Suprapubic skin (tissue), 4 donors: Measurements from ENCODE around the gene TRPM1. TPM values are rescaled to one million over a fixed set of nuclear protein-coding genes. Genes with fewer than 3 reads are reported as not detected.

Experiments used
- DNase-seq, 2 donors: peaks; one replicate each; pipeline ENCODE4 v3.0.0-alpha.2; 2019; ENCODE audit warnings: low spot score in 2 of 2
- H3K27ac ChIP-seq: fragments of 200-600 bp; sonication (generic); one replicate; pipeline ENCODE4 v1.5.1; 2019
- H3K27me3 ChIP-seq: fragments of 200-600 bp; sonication (generic); one replicate; pipeline ENCODE4 v1.5.1; 2019
- H3K36me3 ChIP-seq: fragments of 200-600 bp; sonication (generic); one replicate; pipeline ENCODE4 v1.5.1; 2019
- H3K4me1 ChIP-seq: fragments of 200-600 bp; sonication (generic); one replicate; pipeline ENCODE4 v1.5.1; 2019
- H3K4me3 ChIP-seq: fragments of 200-600 bp; sonication (generic); one replicate; pipeline ENCODE4 v1.5.1; 2019; ENCODE audit warnings: mild to moderate bottlenecking
- H3K9me3 ChIP-seq: fragments of 200-600 bp; sonication (generic); one replicate; pipeline ENCODE4 v1.5.1; 2019
- CTCF ChIP-seq, 2 donors: fragments of 200-600 bp in 1 of 2; fragments of 450-650 bp in 1 of 2; sonication (generic) in 1 of 2; IDR thresholded peaks; one replicate each; pipeline ENCODE4 v1.5.1; 2016 to 2019; ENCODE audit warnings: antibody characterized with exemption in 2 of 2, mild to moderate bottlenecking in 1 of 2, moderate library complexity in 1 of 2
- EP300 ChIP-seq: sonication (generic); formaldehyde crosslinking; IDR thresholded peaks from one replicate; pipeline ENCODE4 v1.6.1; 2017; ENCODE audit warnings: antibody characterized with exemption
- POLR2A ChIP-seq, 2 donors: fragments of 450-650 bp; IDR thresholded peaks; one replicate each; pipeline ENCODE4 v1.6.1; 2017; ENCODE audit warnings: antibody characterized with exemption in 2 of 2, mild to moderate bottlenecking in 2 of 2, moderate library complexity in 2 of 2
- POLR2AphosphoS5 ChIP-seq, 3 donors: sonication (generic); formaldehyde crosslinking; IDR thresholded peaks; one replicate each; pipeline ENCODE4 v1.6.1; 2017; ENCODE audit warnings: antibody characterized with exemption in 3 of 3
- WGBS: methylation state at CpG from one replicate; pipeline ENCODE4 v1.1.5; 2018; 5-methylcytosine and 5-hydroxymethylcytosine counted together
- total RNA-seq, 4 donors: library from RNA; depleted of rRNA; stranded (reverse); fragments of >200 nt; gene quantifications; one replicate each; pipeline ENCODE4 v1.1.0, GENCODE V29; 2016

Gene TRPM1
- total RNA-seq, 4 donors from 2014 or later, result 5.1 to 15.2 (median 10.2) TPM

GRCh38 chr15:30990036-30990435 is 111.5 kb downstream of the TRPM1 start:
- no peaks in the 10 kb centered on the region for H3K27me3 ChIP-seq
- H3K4me1 ChIP-seq, result peaks cover 43% of the 10 kb centered on the region
- no peak for DNase-seq
- no peak for TF ChIP-seq POLR2AphosphoS5 (IDR thresholded peaks at IDR 0.05)
- no peak for TF ChIP-seq EP300
- no peak for TF ChIP-seq POLR2A (IDR thresholded peaks at IDR 0.05)
- TF ChIP-seq CTCF (IDR thresholded peaks at IDR 0.05), result no peak
- H3K9me3 ChIP-seq, result no peaks in the 10 kb centered on the region
- peak overlapping the region; percentile 95 for H3K27ac ChIP-seq
- peaks cover 19% of the 10 kb centered on the region for H3K36me3 ChIP-seq
- peak overlapping the region; percentile 66 for H3K4me3 ChIP-seq
- WGBS, result 31% methylated on average over 2 of the region's 2 CpGs

- Histone ChIP-seq H3K4me1 (peaks cover 58% of the 10 kb centered on the region), H3K36me3 (peaks cover 27% of the 10 kb centered on the region), H3K27ac (peak overlapping the region; percentile 38), H3K4me3 (peak overlapping the region; percentile 16), H3K9me3 (no peaks in the 10 kb centered on the region), H3K27me3 (no peaks in the 10 kb centered on the region)
- DNase-seq, result no peak
- 42% methylated on average over 3 of the region's 3 CpGs for WGBS
- TF ChIP-seq EP300, result no peak
- no peak for TF ChIP-seq POLR2AphosphoS5 (IDR thresholded peaks at IDR 0.05)
- no peak for TF ChIP-seq POLR2A (IDR thresholded peaks at IDR 0.05)
- TF ChIP-seq CTCF (IDR thresholded peaks at IDR 0.05), result no peak
Observed at GRCh38 chr15:30985081-30985531, 116.4 kb downstream of the TRPM1 start.

GRCh38 chr15:30984542-30984941 is 117.0 kb downstream of the TRPM1 start:
- WGBS, result 38% methylated on average over 6 of the region's 6 CpGs

GRCh38 chr15:30984118-30984517 is 117.4 kb downstream of the TRPM1 start:
- Histone ChIP-seq H3K9me3 (no peaks in the 10 kb centered on the region), H3K27ac (no peak overlapping the region), H3K4me3 (no peak overlapping the region), H3K4me1 (peaks cover 59% of the 10 kb centered on the region), H3K27me3 (no peaks in the 10 kb centered on the region), H3K36me3 (peaks cover 31% of the 10 kb centered on the region)
- WGBS, result 53% methylated on average over 3 of the region's 3 CpGs
- TF ChIP-seq POLR2AphosphoS5 (IDR thresholded peaks at IDR 0.05) (no peak), POLR2A (IDR thresholded peaks at IDR 0.05) (no peak), EP300 (no peak), CTCF (IDR thresholded peaks at IDR 0.05) (no peak)
- no peak for DNase-seq

More at GRCh38 chr15:30984542-30984941, 117.0 kb downstream of the TRPM1 start:
- Histone ChIP-seq H3K27ac (no peak overlapping the region), H3K36me3 (peaks cover 31% of the 10 kb centered on the region), H3K9me3 (no peaks in the 10 kb centered on the region), H3K4me1 (peaks cover 57% of the 10 kb centered on the region), H3K4me3 (peak overlapping the region; percentile 16), H3K27me3 (no peaks in the 10 kb centered on the region)
- DNase-seq, result no peak
- no peak for TF ChIP-seq CTCF (IDR thresholded peaks at IDR 0.05)
- TF ChIP-seq POLR2A (IDR thresholded peaks at IDR 0.05), result no peak
- no peak for TF ChIP-seq EP300
- TF ChIP-seq POLR2AphosphoS5 (IDR thresholded peaks at IDR 0.05), result no peak

- Histone ChIP-seq H3K9me3 (no peaks in the 10 kb centered on the region), H3K4me3 (no peak overlapping the region), H3K36me3 (peaks cover 22% of the 10 kb centered on the region), H3K4me1 (peaks cover 24% of the 10 kb centered on the region), H3K27me3 (no peaks in the 10 kb centered on the region), H3K27ac (no peak overlapping the region)
- WGBS, result 89% methylated on average over 5 of the region's 5 CpGs
- no peak for DNase-seq
- TF ChIP-seq POLR2AphosphoS5 (IDR thresholded peaks at IDR 0.05), result no peak
- no peak for TF ChIP-seq EP300
- no peak for TF ChIP-seq CTCF (IDR thresholded peaks at IDR 0.05)
Observed at GRCh38 chr15:30979457-30979856, 122.1 kb downstream of the TRPM1 start.
